Cortex of kidney (tissue), 1 donor: ENCODE measurements around the gene DNASE1L1.

ENCODE experiments used
- DNase-seq: peaks from one replicate; lab custom pipeline; 2025; lab: John Stamatoyannopoulos, UW

The DNASE1L1 gene

GRCh38 chrX:154409222-154409871 lies at the start of gene DNASE1L1:
DNASE1L1 (minus strand) TSS chrX:154409254; CDS start chrX:154405568, 3,686 bp downstream.
- DNase-seq = no peak

- no peak for DNase-seq
Observed at GRCh38 chrX:154458116-154458953, 49.3 kb upstream of the DNASE1L1 start, which contains the start of gene PLXNA3. PLXNA3 (plus strand) TSS chrX:154458281; CDS start chrX:154460184, 1,903 bp downstream.

GRCh38 chrX:154457491-154458115 lies 48.5 kb upstream of the DNASE1L1 start:
- no peak for DNase-seq

GRCh38 chrX:154452823-154453222 lies 43.8 kb upstream of the DNASE1L1 start:
- DNase-seq = no peak

GRCh38 chrX:154450312-154450711 lies 41.3 kb upstream of the DNASE1L1 start:
- DNase-seq = no peak

GRCh38 chrX:154449618-154450017 lies 40.6 kb upstream of the DNASE1L1 start:
- DNase-seq = no peak

GRCh38 chrX:154448484-154448883 lies 39.4 kb upstream of the DNASE1L1 start:
- no peak for DNase-seq

GRCh38 chrX:154446430-154446829 lies 37.4 kb upstream of the DNASE1L1 start:
- DNase-seq = no peak

- DNase-seq = no peak
Observed at GRCh38 chrX:154445776-154446175, 36.7 kb upstream of the DNASE1L1 start.

- no peak for DNase-seq
Observed at GRCh38 chrX:154444755-154445246, 35.7 kb upstream of the DNASE1L1 start.

- no peak for DNase-seq
Observed at GRCh38 chrX:154443992-154444754, 35.1 kb upstream of the DNASE1L1 start, which contains the start of gene FAM50A. FAM50A (plus strand) TSS chrX:154444141; CDS start chrX:154444236, 95 bp downstream.

- DNase-seq = no peak
Observed at GRCh38 chrX:154443479-154443910, 34.4 kb upstream of the DNASE1L1 start.

- no peak for DNase-seq
Observed at GRCh38 chrX:154441984-154442707, 33.1 kb upstream of the DNASE1L1 start.

- DNase-seq = no peak
Observed at GRCh38 chrX:154441564-154441963, 32.5 kb upstream of the DNASE1L1 start.

GRCh38 chrX:154440623-154441357 lies 31.7 kb upstream of the DNASE1L1 start:
- no peak for DNase-seq

- no peak for DNase-seq
Observed at GRCh38 chrX:154439841-154440240, 30.8 kb upstream of the DNASE1L1 start.

GRCh38 chrX:154437971-154438893 lies 29.2 kb upstream of the DNASE1L1 start:
- no peak for DNase-seq

- no peak for DNase-seq
Observed at GRCh38 chrX:154436983-154437752, 28.1 kb upstream of the DNASE1L1 start, which contains the start of gene GDI1. GDI1 (plus strand) TSS chrX:154437154; CDS start chrX:154437255, 101 bp downstream.
